A673 (cell line): Measurements from ENCODE around the gene LHPP.

Experiments
- EZH2 ChIP-seq: fragments of 200-600 bp; sonication (generic); IDR thresholded peaks from 2 replicates; pipeline ENCODE4 v1.6.1; 2017; ENCODE audit warnings: borderline replicate concordance, low read depth, mild to moderate bottlenecking, mixed read lengths, antibody characterized with exemption, low read length; ENCODE audit not compliant: poor library complexity, severe bottlenecking
- TF ChIP-seq, protein P1 (sequence below): fragments of 300-800, 200-600 bp; sonication (generic); conservative IDR thresholded peaks from 2 replicates; pipeline ENCODE4 v1.5.1; 2017; ENCODE audit warnings: low read depth, mild to moderate bottlenecking, antibody characterized with exemption, low read length, moderate library complexity, mixed read lengths

- TF ChIP-seq, protein P1, sequence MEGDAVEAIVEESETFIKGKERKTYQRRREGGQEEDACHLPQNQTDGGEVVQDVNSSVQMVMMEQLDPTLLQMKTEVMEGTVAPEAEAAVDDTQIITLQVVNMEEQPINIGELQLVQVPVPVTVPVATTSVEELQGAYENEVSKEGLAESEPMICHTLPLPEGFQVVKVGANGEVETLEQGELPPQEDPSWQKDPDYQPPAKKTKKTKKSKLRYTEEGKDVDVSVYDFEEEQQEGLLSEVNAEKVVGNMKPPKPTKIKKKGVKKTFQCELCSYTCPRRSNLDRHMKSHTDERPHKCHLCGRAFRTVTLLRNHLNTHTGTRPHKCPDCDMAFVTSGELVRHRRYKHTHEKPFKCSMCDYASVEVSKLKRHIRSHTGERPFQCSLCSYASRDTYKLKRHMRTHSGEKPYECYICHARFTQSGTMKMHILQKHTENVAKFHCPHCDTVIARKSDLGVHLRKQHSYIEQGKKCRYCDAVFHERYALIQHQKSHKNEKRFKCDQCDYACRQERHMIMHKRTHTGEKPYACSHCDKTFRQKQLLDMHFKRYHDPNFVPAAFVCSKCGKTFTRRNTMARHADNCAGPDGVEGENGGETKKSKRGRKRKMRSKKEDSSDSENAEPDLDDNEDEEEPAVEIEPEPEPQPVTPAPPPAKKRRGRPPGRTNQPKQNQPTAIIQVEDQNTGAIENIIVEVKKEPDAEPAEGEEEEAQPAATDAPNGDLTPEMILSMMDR = no peak
- TF ChIP-seq EZH2 = no peak
These were observed 72.7 kb downstream of the LHPP start for GRCh38 chr10:124534231-124534798.
